Breast epithelium (tissue), 4 donors: ENCODE results near the gene RAB18. TPM values are rescaled to one million over a fixed set of nuclear protein-coding genes. Genes with fewer than 3 reads are reported as not detected.

Source experiments
- DNase-seq, 2 donors: peaks; one replicate each; pipeline ENCODE4 v3.0.0-alpha.2; 2019; ENCODE audit warnings: low spot score in 2 of 2
- H3K27ac ChIP-seq, 2 donors: fragments of 200-600 bp; sonication (generic) in 1 of 2; one replicate each; pipeline ENCODE4 v1.5.1; 2016 to 2019; ENCODE audit warnings: mild to moderate bottlenecking in 1 of 2
- H3K27me3 ChIP-seq, 2 donors: fragments of 200-600 bp; sonication (generic) in 1 of 2; one replicate each; pipeline versions ENCODE4 v1.5.1 to v1.6.0; 2017 to 2019; ENCODE audit warnings: control low read depth in 1 of 2, mild to moderate bottlenecking in 1 of 2
- H3K36me3 ChIP-seq: fragments of 200-600 bp; one replicate; pipeline ENCODE4 v1.5.1; 2019
- H3K4me1 ChIP-seq, 2 donors: fragments of 200-600 bp; sonication (generic); one replicate each; pipeline ENCODE4 v1.5.1; 2016 to 2019; ENCODE audit warnings: control low read depth in 1 of 2
- H3K4me3 ChIP-seq, 3 donors: fragments of 200-600 bp; sonication (generic); 1 replicate in 2 of 3; 2 replicates in 1 of 3; pipeline ENCODE4 v1.5.1; 2016 to 2019; ENCODE audit warnings: mild to moderate bottlenecking in 3 of 3, moderate library complexity in 2 of 3
- H3K9me3 ChIP-seq, 2 donors: fragments of 200-600 bp; sonication (generic) in 1 of 2; one replicate each; pipeline ENCODE4 v1.5.1; 2016 to 2019; ENCODE audit warnings: control low read depth in 1 of 2
- POLR2A ChIP-seq: fragments of 450-650 bp; IDR thresholded peaks from one replicate; pipeline ENCODE4 v1.6.1; 2016; ENCODE audit warnings: antibody characterized with exemption, mild to moderate bottlenecking, moderate library complexity
- POLR2AphosphoS5 ChIP-seq, 3 donors: sonication (generic); formaldehyde crosslinking; IDR thresholded peaks; one replicate each; pipeline ENCODE4 v1.6.1; 2017; ENCODE audit warnings: antibody characterized with exemption in 3 of 3
- intact Hi-C: fragments of 100-400 bp; cut with DNase I; formaldehyde crosslinking; loops from one replicate; pipeline ENCODE4 v1.15.1; 2023; ENCODE audit warnings: low total_unique reads
- total RNA-seq, 3 donors: library from RNA; depleted of rRNA; stranded (reverse); fragments of >200 nt; gene quantifications; one replicate each; pipeline ENCODE4 v1.1.0, GENCODE V29; 2016
- TF ChIP-seq, protein P1 (sequence below), 3 donors: fragments of 450-650 bp; IDR thresholded peaks; one replicate each; pipeline ENCODE4 v1.5.1; 2016 to 2017; ENCODE audit warnings: antibody characterized with exemption in 3 of 3, mild to moderate bottlenecking in 3 of 3, moderate library complexity in 3 of 3

RAB18 gene
- total RNA-seq, 3 donors from 2014 or later, result 40.3 to 68.6 (median 43.4) TPM

DNA sequence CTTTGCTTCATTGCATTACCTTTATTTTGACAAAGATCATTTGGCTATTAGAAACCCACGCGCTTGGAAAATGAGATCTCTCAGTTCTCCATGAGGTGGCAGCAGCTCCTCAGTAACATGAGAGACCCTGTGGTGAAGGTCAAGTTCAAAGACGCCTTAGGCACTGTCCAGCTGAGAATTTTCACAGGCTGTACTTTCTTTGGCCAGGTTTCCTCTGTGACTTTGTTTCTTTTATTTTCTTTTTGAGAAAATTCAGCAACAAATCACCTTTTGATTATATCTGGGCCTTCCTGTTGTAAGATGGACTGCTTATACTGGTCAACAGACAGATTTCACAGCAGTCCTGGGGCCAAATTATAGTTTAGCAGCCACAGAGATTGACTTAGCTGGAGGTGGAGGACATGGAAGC is 54.5 kb downstream of the RAB18 start:
- DNase-seq, result no peak
- no peaks in the 10 kb centered on the region for H3K27me3 ChIP-seq
- TF ChIP-seq, protein P1, sequence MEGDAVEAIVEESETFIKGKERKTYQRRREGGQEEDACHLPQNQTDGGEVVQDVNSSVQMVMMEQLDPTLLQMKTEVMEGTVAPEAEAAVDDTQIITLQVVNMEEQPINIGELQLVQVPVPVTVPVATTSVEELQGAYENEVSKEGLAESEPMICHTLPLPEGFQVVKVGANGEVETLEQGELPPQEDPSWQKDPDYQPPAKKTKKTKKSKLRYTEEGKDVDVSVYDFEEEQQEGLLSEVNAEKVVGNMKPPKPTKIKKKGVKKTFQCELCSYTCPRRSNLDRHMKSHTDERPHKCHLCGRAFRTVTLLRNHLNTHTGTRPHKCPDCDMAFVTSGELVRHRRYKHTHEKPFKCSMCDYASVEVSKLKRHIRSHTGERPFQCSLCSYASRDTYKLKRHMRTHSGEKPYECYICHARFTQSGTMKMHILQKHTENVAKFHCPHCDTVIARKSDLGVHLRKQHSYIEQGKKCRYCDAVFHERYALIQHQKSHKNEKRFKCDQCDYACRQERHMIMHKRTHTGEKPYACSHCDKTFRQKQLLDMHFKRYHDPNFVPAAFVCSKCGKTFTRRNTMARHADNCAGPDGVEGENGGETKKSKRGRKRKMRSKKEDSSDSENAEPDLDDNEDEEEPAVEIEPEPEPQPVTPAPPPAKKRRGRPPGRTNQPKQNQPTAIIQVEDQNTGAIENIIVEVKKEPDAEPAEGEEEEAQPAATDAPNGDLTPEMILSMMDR (IDR thresholded peaks at IDR 0.05), result peak in 2 of 3 donors; percentile 57 to 76
- TF ChIP-seq POLR2AphosphoS5 (IDR thresholded peaks at IDR 0.05) (no peak), POLR2A (no peak)
- intact Hi-C loops, result no loop called here
- H3K27ac ChIP-seq, result no peak overlapping the region
- H3K4me3 ChIP-seq, result no peak overlapping the region
- H3K36me3 ChIP-seq, result no peaks in the 10 kb centered on the region
- H3K4me1 ChIP-seq, result no peaks in the 10 kb centered on the region
- no peaks in the 10 kb centered on the region for H3K9me3 ChIP-seq

DNA sequence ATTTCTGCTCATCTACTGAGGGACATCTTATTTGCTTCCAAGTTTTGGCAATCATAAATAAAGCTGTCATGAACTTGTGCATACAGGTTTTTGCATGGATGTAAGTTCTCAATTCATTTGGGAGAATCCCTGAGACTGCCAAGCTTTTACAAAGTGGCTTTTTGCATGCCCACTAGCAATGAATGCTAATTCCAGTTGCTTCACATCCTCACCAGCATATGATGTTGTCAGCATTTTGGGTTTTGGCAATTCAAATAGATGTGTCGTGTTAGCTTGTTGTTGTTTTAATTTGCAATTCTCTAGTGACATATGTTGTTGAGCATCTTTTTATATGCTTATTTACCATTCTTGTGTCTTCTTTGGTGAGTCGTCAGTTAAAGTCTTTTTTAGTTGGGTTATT is 57.2 kb downstream of the RAB18 start:
- no peak overlapping the region for H3K27ac ChIP-seq
- no peaks in the 10 kb centered on the region for H3K4me1 ChIP-seq
- intact Hi-C loops, result no loop called here
- no peak overlapping the region for H3K4me3 ChIP-seq
- TF ChIP-seq POLR2A (no peak), POLR2AphosphoS5 (IDR thresholded peaks at IDR 0.05) (no peak)
- TF ChIP-seq, protein P1 (IDR thresholded peaks at IDR 0.05), result no peak
- no peaks in the 10 kb centered on the region for H3K36me3 ChIP-seq
- no peak for DNase-seq
- H3K27me3 ChIP-seq, result no peaks in the 10 kb centered on the region
- H3K9me3 ChIP-seq, result no peaks in the 10 kb centered on the region

DNA sequence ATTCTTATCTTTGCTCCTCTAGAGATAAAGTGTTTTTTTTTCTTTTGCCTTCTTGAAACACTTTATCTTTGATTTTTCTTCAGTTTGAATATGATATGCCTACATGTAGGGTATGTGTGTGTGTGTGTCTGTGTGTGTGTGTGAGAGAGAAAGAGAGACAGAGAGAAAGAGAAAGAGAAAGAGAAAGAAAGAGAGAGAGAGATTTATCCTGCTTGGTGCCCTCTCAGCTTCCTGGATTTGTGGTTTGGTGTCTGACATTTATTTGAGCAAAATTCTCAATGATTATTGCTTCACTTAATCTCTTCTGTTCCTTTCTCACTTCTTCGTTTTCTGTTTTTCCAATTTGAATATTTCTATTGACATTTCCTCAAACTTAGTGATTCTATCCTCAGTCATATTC is 60.3 kb downstream of the RAB18 start:
- Histone ChIP-seq H3K4me3 (no peak overlapping the region), H3K27ac (no peak overlapping the region), H3K27me3 (no peaks in the 10 kb centered on the region), H3K9me3 (no peaks in the 10 kb centered on the region), H3K36me3 (no peaks in the 10 kb centered on the region), H3K4me1 (no peaks in the 10 kb centered on the region)
- intact Hi-C loops, result no loop called here
- TF ChIP-seq, protein P1 (IDR thresholded peaks at IDR 0.05), result no peak
- TF ChIP-seq POLR2A (no peak), POLR2AphosphoS5 (IDR thresholded peaks at IDR 0.05) (no peak)
- DNase-seq, result no peak

DNA sequence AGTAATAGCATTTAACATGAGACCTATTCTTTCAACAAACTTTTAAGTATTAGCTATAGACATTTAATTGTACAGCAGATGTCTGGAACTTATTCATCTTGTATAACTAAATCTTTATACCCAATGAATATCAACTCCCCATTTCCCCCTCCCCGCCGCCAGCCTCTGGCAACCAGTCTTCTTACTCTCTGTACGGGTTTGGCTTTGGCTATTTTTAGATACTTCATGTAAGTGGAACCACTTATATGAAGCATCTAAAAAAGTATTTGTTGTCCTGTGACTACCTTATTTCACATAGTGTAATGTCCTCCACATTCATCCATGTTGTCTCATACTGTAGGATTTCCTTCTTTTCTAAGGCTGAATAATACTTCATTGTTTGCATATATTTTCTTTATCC is 60.8 kb downstream of the RAB18 start:
- TF ChIP-seq, protein P1 (IDR thresholded peaks at IDR 0.05), result no peak
- TF ChIP-seq POLR2A, result no peak
- TF ChIP-seq POLR2AphosphoS5 (IDR thresholded peaks at IDR 0.05), result no peak
- no peak overlapping the region for H3K27ac ChIP-seq
- no peaks in the 10 kb centered on the region for H3K36me3 ChIP-seq
- no peaks in the 10 kb centered on the region for H3K9me3 ChIP-seq
- intact Hi-C loops, result no loop called here
- H3K27me3 ChIP-seq, result no peaks in the 10 kb centered on the region
- DNase-seq, result no peak
- no peak overlapping the region for H3K4me3 ChIP-seq
- no peaks in the 10 kb centered on the region for H3K4me1 ChIP-seq

DNA sequence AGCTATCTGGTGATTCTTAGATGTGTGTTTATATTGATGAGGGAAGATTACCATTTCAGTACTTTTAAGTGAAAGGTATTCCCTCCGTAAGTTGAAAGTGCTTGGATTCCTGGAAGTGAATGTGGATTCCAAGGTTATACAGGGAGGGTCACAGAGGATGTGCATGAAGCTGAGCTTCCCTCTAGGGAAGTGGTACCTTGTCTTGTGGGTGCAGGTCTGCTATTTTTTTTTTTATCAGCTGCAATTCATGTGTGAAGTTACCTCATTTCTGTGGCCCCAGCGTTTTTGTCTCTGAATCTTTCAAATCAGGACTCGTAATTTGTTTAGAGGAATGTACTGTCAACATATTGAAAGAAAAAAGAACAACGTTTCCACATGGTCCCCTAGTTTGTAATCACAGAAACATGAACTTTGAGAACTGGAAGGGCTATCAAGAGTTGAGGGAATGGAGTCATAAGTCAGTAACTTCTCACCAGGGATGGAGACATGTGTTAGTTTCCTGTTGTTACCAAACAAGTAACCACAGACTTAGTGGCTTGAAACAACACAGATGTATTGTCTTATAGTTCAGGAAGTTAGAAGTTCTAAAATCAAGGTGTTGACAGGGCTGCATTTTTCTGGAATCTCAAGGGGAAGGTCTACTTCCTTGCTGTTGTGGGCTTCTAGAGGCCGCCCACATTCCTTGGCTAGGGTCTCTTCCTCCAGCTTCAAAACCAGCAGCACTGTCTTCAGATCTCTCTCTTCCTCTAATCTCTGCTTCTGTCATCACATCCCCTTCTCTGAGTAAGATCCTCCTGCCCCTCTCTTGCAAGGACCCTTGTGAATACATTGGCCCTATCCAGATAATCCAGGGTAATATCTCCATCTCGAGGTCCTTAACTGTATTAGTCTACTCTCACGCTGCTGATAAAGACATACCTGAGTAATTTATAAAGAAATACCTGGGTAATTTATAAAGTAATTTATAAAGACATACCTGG is 64.4 kb downstream of the RAB18 start:
- Histone ChIP-seq H3K27me3 (no peaks in the 10 kb centered on the region), H3K27ac (no peak overlapping the region), H3K36me3 (no peaks in the 10 kb centered on the region), H3K9me3 (no peaks in the 10 kb centered on the region), H3K4me1 (no peaks in the 10 kb centered on the region), H3K4me3 (no peak overlapping the region)
- no peak for DNase-seq
- TF ChIP-seq POLR2A, result no peak
- TF ChIP-seq, protein P1 (IDR thresholded peaks at IDR 0.05), result no peak
- TF ChIP-seq POLR2AphosphoS5 (IDR thresholded peaks at IDR 0.05), result no peak
- intact Hi-C loops, result no loop called here
